Lower leg skin (tissue), 3 donors: Measurements from ENCODE around the gene CCDC102B.

Source experiments
- POLR2A ChIP-seq, 2 donors: fragments of 450-650 bp; IDR thresholded peaks; one replicate each; pipeline ENCODE4 v1.6.1; 2016 to 2017; ENCODE audit warnings: antibody characterized with exemption in 2 of 2, mild to moderate bottlenecking in 1 of 2, moderate library complexity in 1 of 2
- TF ChIP-seq, protein P1 (sequence below), 3 donors: fragments of 450-650 bp; IDR thresholded peaks; one replicate each; pipeline ENCODE4 v1.5.1; 2016; ENCODE audit warnings: antibody characterized with exemption in 3 of 3, mild to moderate bottlenecking in 3 of 3, moderate library complexity in 2 of 3

DNA sequence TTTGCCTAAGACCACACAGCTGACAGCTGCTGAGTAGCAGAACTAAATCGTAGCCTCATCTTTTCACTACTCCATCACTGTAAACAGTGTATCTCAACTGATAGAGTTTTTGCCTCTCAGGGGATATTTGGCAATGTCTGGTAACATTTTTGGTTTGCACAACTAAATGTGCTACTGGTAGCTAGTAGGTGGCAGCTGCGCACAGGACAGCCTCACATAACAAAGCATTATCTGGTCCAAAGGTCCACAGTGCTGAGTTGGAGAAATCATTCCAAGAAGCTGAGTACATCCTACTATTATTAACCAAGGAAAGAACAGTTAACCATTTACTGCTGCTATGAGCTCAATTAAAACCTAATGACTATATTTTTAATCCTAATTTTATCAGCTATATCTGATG is 6.1 kb upstream of the CCDC102B start:
- TF ChIP-seq, protein P1, sequence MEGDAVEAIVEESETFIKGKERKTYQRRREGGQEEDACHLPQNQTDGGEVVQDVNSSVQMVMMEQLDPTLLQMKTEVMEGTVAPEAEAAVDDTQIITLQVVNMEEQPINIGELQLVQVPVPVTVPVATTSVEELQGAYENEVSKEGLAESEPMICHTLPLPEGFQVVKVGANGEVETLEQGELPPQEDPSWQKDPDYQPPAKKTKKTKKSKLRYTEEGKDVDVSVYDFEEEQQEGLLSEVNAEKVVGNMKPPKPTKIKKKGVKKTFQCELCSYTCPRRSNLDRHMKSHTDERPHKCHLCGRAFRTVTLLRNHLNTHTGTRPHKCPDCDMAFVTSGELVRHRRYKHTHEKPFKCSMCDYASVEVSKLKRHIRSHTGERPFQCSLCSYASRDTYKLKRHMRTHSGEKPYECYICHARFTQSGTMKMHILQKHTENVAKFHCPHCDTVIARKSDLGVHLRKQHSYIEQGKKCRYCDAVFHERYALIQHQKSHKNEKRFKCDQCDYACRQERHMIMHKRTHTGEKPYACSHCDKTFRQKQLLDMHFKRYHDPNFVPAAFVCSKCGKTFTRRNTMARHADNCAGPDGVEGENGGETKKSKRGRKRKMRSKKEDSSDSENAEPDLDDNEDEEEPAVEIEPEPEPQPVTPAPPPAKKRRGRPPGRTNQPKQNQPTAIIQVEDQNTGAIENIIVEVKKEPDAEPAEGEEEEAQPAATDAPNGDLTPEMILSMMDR (IDR thresholded peaks at IDR 0.05) = no peak
- no peak for TF ChIP-seq POLR2A (IDR thresholded peaks at IDR 0.05)
